OCI-LY7 (cell line): ENCODE data around the gene RNPEPL1.

Experiments used
- EZH2phosphoT487 ChIP-seq: fragments of 200-600 bp; sonication (generic); IDR thresholded peaks from 2 replicates; pipeline ENCODE4 v1.6.1; 2018; ENCODE audit warnings: low read depth, borderline replicate concordance, mild to moderate bottlenecking, mixed run types, antibody characterized with exemption, low read length, moderate library complexity, mixed read lengths
- TF ChIP-seq, protein P1 (sequence below): fragments of 200-600 bp; sonication (generic); conservative IDR thresholded peaks from 2 replicates; pipeline ENCODE4 v1.5.1; 2014; ENCODE audit warnings: mild to moderate bottlenecking, antibody characterized with exemption, low read length, moderate library complexity, mixed read lengths

DNA sequence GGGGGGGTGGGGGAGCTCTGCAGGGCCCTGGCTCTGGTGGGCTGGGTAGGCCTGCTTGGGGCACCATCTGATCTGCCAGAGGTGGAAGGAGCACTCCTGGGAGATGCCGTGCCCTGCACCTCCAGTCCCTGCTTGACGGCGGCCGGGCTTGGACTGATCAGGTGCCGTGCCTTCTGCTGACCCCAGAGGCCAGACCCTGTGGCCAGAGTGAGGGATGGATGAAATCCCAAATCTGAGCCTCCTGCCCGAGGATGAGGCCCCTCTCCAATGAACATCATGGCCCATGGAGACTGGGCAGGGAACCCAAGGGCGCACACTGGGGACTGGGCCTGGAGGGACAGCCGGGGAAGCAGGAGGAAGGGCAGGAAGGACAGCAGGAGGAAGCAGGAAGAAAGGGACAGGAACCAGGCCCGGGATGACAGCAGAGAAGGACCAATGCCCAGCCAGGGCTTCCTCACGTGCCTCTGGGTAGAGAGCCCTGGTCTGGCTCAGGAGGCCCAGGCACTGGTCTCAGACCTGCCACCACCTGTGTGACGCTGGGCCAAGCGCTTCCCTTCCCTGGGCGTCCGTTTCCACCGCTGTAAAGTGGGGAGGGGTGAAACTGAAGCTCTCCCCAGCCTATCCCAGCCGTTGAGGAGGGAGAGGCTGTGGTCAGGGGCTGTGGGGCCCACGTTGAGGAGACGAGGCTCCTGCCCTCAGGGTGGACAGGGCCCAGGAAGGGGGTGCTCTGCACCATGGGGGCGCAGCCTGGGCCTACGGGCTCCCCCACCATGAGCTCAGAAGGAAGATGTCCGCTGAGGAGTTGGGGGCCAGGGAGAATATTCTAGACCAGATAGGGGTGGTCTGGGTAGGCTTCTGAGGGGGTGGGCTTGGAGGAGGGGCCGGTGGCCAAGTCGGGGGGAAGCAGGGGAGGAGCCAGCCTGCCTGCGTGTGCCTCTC is 56.0 kb downstream of the RNPEPL1 start:
- TF ChIP-seq, protein P1, sequence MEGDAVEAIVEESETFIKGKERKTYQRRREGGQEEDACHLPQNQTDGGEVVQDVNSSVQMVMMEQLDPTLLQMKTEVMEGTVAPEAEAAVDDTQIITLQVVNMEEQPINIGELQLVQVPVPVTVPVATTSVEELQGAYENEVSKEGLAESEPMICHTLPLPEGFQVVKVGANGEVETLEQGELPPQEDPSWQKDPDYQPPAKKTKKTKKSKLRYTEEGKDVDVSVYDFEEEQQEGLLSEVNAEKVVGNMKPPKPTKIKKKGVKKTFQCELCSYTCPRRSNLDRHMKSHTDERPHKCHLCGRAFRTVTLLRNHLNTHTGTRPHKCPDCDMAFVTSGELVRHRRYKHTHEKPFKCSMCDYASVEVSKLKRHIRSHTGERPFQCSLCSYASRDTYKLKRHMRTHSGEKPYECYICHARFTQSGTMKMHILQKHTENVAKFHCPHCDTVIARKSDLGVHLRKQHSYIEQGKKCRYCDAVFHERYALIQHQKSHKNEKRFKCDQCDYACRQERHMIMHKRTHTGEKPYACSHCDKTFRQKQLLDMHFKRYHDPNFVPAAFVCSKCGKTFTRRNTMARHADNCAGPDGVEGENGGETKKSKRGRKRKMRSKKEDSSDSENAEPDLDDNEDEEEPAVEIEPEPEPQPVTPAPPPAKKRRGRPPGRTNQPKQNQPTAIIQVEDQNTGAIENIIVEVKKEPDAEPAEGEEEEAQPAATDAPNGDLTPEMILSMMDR: no peak
- TF ChIP-seq EZH2phosphoT487: no peak
